ENCODE measurements around the gene AP2A1.

AP2A1 gene

DNA sequence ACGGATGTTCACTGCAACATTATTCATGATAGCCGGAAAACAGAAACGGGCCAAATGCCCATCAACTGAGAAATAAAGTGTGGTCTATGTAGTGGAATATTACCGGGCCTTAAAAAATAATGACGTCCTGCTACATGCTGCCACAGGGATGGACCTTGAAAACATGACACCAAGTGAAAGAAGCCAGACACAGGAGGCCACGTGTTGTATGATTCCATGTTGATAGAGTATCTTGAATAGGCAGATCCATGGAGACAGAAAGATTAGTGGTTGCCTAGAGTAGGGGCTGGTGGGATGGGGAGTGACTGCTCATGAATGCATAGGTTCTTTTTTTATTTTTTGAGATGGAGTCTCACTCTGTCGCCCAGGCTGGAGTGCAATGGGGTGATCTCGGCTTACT lies 3.7 kb downstream of the AP2A1 start:
- Histone ChIP-seq H2AK5ac (ENCODE audit: low read length, severe bottlenecking) (no peak overlapping the region), H2BK15ac (ENCODE audit: low read depth, poor library complexity, severe bottlenecking) (no peak overlapping the region), H3K27ac (ENCODE audit: low read length, poor library complexity, severe bottlenecking) (no peak overlapping the region), H3K4me1 (ENCODE audit: control insufficient read depth, insufficient read depth, low read depth, low read length) (peaks cover 18% of the 10 kb centered on the region), H3K23ac (ENCODE audit: low read length in 2 of 2) (peak overlapping the region in 1 of 2 experiments; percentile 83), H3K79me1 (replicated peaks; ENCODE audit: low read length, poor library complexity, severe bottlenecking) (peaks cover 27% of the 10 kb centered on the region), H3K14ac (ENCODE audit: low read length in 2 of 2) (no peak overlapping the region), H3K4ac (ENCODE audit: low read depth in 1 of 2, low read length in 2 of 2) (peak overlapping the region in 1 of 2 experiments; percentile 38), H3K27me3 (ENCODE audit: control insufficient read depth in 1 of 2, insufficient read depth in 1 of 2, low read length in 2 of 2) (no peaks in the 10 kb centered on the region), H3K4me3 (ENCODE audit: insufficient read depth in 1 of 2, low read depth in 1 of 2, low read length in 2 of 2) (no peak overlapping the region), H2BK5ac (ENCODE audit: low read depth, low read length, poor library complexity, severe bottlenecking) (no peak overlapping the region), H4K91ac (ENCODE audit: low read length) (no peak overlapping the region), H2BK12ac (ENCODE audit: low read length in 2 of 2) (no peak overlapping the region), H3K36me3 (ENCODE audit: control insufficient read depth in 1 of 2, insufficient read depth in 2 of 2, low read depth in 1 of 2, low read length in 2 of 2) (peaks cover 23 to 43% of the 10 kb centered on the region in 2 experiments), H2BK120ac (ENCODE audit: low read depth, low read length) (no peak overlapping the region), H3K4me2 (ENCODE audit: low read length, poor library complexity, severe bottlenecking) (no peak overlapping the region), H4K8ac (ENCODE audit: low read length) (no peak overlapping the region), H2AFZ (ENCODE audit: low read depth, low read length) (no peak overlapping the region), H3K9me3 (ENCODE audit: control insufficient read depth, low read length) (no peaks in the 10 kb centered on the region), H3K18ac (ENCODE audit: low read depth in 1 of 2, low read length in 2 of 2) (no peak overlapping the region), H3K9ac (ENCODE audit: low read length) (no peak overlapping the region)
- WGBS = 96% methylated on average over 8 of the region's 8 CpGs
- no peak for DNase-seq

DNA sequence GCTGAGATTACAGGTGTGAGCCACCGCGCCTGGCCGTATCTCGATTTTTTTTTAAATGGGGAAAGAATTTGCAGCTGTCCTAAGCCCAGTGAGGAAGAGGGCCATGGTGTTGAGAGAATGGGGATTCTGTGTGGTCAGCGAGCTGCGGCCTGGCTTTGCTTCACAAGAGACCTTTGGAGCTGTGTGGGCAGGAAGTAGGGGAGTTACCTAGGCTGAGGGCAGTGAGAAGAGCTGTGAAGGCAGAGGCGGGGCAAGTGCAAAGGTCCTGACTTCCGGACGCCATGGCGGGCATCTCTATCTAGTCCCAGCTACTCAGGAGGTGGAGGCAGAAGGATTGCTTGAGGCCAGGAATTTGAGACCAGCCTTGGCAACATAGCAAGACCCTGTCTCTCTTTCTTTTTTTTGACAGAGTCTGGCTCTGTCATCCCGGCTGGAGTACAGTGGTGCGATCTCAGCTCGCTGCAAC lies 4.9 kb downstream of the AP2A1 start:
- no peak overlapping the region for H3K4ac ChIP-seq (ENCODE audit: low read depth in 1 of 2, low read length in 2 of 2)
- H3K23ac ChIP-seq (ENCODE audit: low read length in 2 of 2) = no peak overlapping the region
- no peak overlapping the region for H2AK5ac ChIP-seq (ENCODE audit: low read length, severe bottlenecking)
- peaks cover 15% of the 10 kb centered on the region for H3K4me1 ChIP-seq (ENCODE audit: control insufficient read depth, insufficient read depth, low read depth, low read length)
- H3K79me1 ChIP-seq (replicated peaks; ENCODE audit: low read length, poor library complexity, severe bottlenecking) = peaks cover 36% of the 10 kb centered on the region
- no peak overlapping the region for H3K27ac ChIP-seq (ENCODE audit: low read length, poor library complexity, severe bottlenecking)
- H3K4me3 ChIP-seq (ENCODE audit: insufficient read depth in 1 of 2, low read depth in 1 of 2, low read length in 2 of 2) = no peak overlapping the region
- no peak overlapping the region for H2BK12ac ChIP-seq (ENCODE audit: low read length in 2 of 2)
- no peak overlapping the region for H2BK15ac ChIP-seq (ENCODE audit: low read depth, poor library complexity, severe bottlenecking)
- H2BK120ac ChIP-seq (ENCODE audit: low read depth, low read length) = no peak overlapping the region
- H4K8ac ChIP-seq (ENCODE audit: low read length) = no peak overlapping the region
- no peak overlapping the region for H2AFZ ChIP-seq (ENCODE audit: low read depth, low read length)
- H3K18ac ChIP-seq (ENCODE audit: low read depth in 1 of 2, low read length in 2 of 2) = no peak overlapping the region
- H3K9ac ChIP-seq (ENCODE audit: low read length) = no peak overlapping the region
- H3K9me3 ChIP-seq (ENCODE audit: control insufficient read depth, low read length) = no peaks in the 10 kb centered on the region
- no peak overlapping the region for H3K14ac ChIP-seq (ENCODE audit: low read length in 2 of 2)
- H4K91ac ChIP-seq (ENCODE audit: low read length) = no peak overlapping the region
- no peak overlapping the region for H3K4me2 ChIP-seq (ENCODE audit: low read length, poor library complexity, severe bottlenecking)
- H2BK5ac ChIP-seq (ENCODE audit: low read depth, low read length, poor library complexity, severe bottlenecking) = no peak overlapping the region
- H3K36me3 ChIP-seq (ENCODE audit: control insufficient read depth in 1 of 2, insufficient read depth in 2 of 2, low read depth in 1 of 2, low read length in 2 of 2) = peaks cover 31 to 54% of the 10 kb centered on the region in 2 experiments
- WGBS = 97% methylated on average over 10 of the region's 13 CpGs
- no peaks in the 10 kb centered on the region for H3K27me3 ChIP-seq (ENCODE audit: control insufficient read depth in 1 of 2, insufficient read depth in 1 of 2, low read length in 2 of 2)
- DNase-seq = no peak

DNA sequence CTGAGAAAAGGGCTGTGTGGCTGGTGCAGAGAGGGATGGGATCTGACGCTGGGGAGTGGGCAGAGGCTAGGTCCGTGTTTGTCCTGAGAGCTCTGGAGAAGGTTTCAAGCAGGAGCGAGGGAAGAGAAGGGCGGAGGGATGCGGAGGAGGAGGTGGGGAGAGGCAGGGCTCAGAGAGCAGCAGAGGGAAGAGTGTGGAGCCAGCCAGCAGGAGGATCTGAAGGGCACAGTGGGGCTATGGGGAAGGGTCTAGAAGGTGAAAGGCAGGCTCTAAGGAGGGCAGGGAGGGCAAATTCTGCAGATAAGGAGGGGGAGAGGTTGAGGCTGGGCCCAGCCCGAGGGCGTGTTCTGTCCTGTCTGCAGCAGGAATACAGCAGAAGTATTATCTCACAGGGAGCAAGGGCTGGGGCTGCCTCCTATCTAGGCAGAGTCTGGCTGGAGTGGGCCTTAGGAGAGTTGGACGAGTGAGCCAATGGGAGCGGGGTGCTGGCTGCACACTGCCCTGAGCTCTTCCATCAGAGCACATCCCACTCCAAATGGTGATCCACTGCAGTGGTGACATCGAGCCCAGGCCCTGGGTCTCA lies 6.1 kb downstream of the AP2A1 start:
- Histone ChIP-seq H3K23ac (ENCODE audit: low read length in 2 of 2) (no peak overlapping the region), H2BK120ac (ENCODE audit: low read depth, low read length) (no peak overlapping the region), H3K18ac (ENCODE audit: low read depth in 1 of 2, low read length in 2 of 2) (no peak overlapping the region), H4K8ac (ENCODE audit: low read length) (no peak overlapping the region), H3K4me2 (ENCODE audit: low read length, poor library complexity, severe bottlenecking) (no peak overlapping the region), H3K14ac (ENCODE audit: low read length in 2 of 2) (peak overlapping the region in 1 of 2 experiments; percentile 10), H3K27ac (ENCODE audit: low read length, poor library complexity, severe bottlenecking) (no peak overlapping the region), H3K4me1 (ENCODE audit: control insufficient read depth, insufficient read depth, low read depth, low read length) (peaks cover 12% of the 10 kb centered on the region), H3K9ac (ENCODE audit: low read length) (no peak overlapping the region), H2AFZ (ENCODE audit: low read depth, low read length) (no peak overlapping the region), H3K9me3 (ENCODE audit: control insufficient read depth, low read length) (no peaks in the 10 kb centered on the region), H3K4me3 (ENCODE audit: insufficient read depth in 1 of 2, low read depth in 1 of 2, low read length in 2 of 2) (no peak overlapping the region), H4K91ac (ENCODE audit: low read length) (no peak overlapping the region), H3K36me3 (ENCODE audit: control insufficient read depth in 1 of 2, insufficient read depth in 2 of 2, low read depth in 1 of 2, low read length in 2 of 2) (peaks cover 31 to 54% of the 10 kb centered on the region in 2 experiments), H3K79me1 (replicated peaks; ENCODE audit: low read length, poor library complexity, severe bottlenecking) (peaks cover 36% of the 10 kb centered on the region), H2AK5ac (ENCODE audit: low read length, severe bottlenecking) (no peak overlapping the region), H2BK12ac (ENCODE audit: low read length in 2 of 2) (no peak overlapping the region), H2BK15ac (ENCODE audit: low read depth, poor library complexity, severe bottlenecking) (no peak overlapping the region), H2BK5ac (ENCODE audit: low read depth, low read length, poor library complexity, severe bottlenecking) (no peak overlapping the region), H3K4ac (ENCODE audit: low read depth in 1 of 2, low read length in 2 of 2) (no peak overlapping the region), H3K27me3 (ENCODE audit: control insufficient read depth in 1 of 2, insufficient read depth in 1 of 2, low read length in 2 of 2) (no peaks in the 10 kb centered on the region)
- WGBS = 96% methylated on average over 10 of the region's 10 CpGs
- no peak for DNase-seq

DNA sequence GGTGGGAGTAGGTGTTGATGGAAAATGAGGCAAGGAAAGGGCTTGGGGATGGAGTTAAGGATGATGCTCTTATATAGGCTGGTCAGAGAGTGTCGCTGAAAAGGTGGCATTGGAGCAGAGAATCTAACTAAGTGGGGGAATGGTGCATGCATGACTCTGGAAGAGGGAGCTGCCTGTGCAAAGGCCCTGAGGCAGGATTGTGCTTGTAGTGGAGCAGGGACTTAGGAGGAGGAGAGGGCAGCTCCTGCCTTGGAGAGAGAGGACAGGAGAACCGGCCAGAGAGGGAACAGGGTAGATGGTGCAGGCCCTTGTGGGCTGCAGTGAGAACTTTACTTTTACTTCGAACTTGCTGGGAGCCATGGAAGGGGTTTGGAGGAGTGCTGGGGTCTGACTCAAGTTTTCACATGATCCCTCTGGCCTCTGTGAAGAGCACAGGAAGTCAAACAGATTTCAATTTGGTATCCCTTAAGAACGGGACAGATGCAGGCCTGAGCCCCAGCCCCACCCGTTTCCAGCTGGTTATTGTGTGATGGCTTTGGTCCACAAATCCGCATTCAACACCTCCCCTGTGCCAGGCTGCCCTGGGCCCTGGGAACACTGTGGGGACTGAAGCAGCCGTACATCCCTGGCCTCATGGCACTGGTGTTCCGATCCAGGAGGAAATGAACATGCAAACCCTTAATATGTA lies 7.0 kb downstream of the AP2A1 start:
- no peak overlapping the region for H2BK15ac ChIP-seq (ENCODE audit: low read depth, poor library complexity, severe bottlenecking)
- peaks cover 34 to 54% of the 10 kb centered on the region in 2 experiments for H3K36me3 ChIP-seq (ENCODE audit: control insufficient read depth in 1 of 2, insufficient read depth in 2 of 2, low read depth in 1 of 2, low read length in 2 of 2)
- WGBS = 90% methylated on average over 8 of the region's 8 CpGs
- H3K4me1 ChIP-seq (ENCODE audit: control insufficient read depth, insufficient read depth, low read depth, low read length) = peaks cover 8% of the 10 kb centered on the region
- no peak overlapping the region for H3K4me2 ChIP-seq (ENCODE audit: low read length, poor library complexity, severe bottlenecking)
- H3K18ac ChIP-seq (ENCODE audit: low read depth in 1 of 2, low read length in 2 of 2) = no peak overlapping the region
- no peak overlapping the region for H2BK120ac ChIP-seq (ENCODE audit: low read depth, low read length)
- H3K4ac ChIP-seq (ENCODE audit: low read depth in 1 of 2, low read length in 2 of 2) = no peak overlapping the region
- H3K9me3 ChIP-seq (ENCODE audit: control insufficient read depth, low read length) = no peaks in the 10 kb centered on the region
- no peak for DNase-seq
- no peak overlapping the region for H2AK5ac ChIP-seq (ENCODE audit: low read length, severe bottlenecking)
- no peak overlapping the region for H3K4me3 ChIP-seq (ENCODE audit: insufficient read depth in 1 of 2, low read depth in 1 of 2, low read length in 2 of 2)
- no peak overlapping the region for H2AFZ ChIP-seq (ENCODE audit: low read depth, low read length)
- peaks cover 37% of the 10 kb centered on the region for H3K79me1 ChIP-seq (replicated peaks; ENCODE audit: low read length, poor library complexity, severe bottlenecking)
- H3K27me3 ChIP-seq (ENCODE audit: control insufficient read depth in 1 of 2, insufficient read depth in 1 of 2, low read length in 2 of 2) = no peaks in the 10 kb centered on the region
- H3K14ac ChIP-seq (ENCODE audit: low read length in 2 of 2) = no peak overlapping the region
- H2BK5ac ChIP-seq (ENCODE audit: low read depth, low read length, poor library complexity, severe bottlenecking) = no peak overlapping the region
- H3K23ac ChIP-seq (ENCODE audit: low read length in 2 of 2) = no peak overlapping the region
- H4K91ac ChIP-seq (ENCODE audit: low read length) = peak overlapping the region; percentile 11
- no peak overlapping the region for H2BK12ac ChIP-seq (ENCODE audit: low read length in 2 of 2)
- H3K9ac ChIP-seq (ENCODE audit: low read length) = peak overlapping the region; percentile 52
- H3K27ac ChIP-seq (ENCODE audit: low read length, poor library complexity, severe bottlenecking) = no peak overlapping the region
- no peak overlapping the region for H4K8ac ChIP-seq (ENCODE audit: low read length)

Measured in mesenchymal stem cell (in vitro differentiated cells and primary cell).